ENCODE results near the gene LPGAT1.

- TF ChIP-seq CTCF (conservative IDR thresholded peaks at IDR 0.05; ENCODE audit: low read depth, low read length) (no peak), EZH2 (IDR thresholded peaks at IDR 0.05; ENCODE audit: borderline replicate concordance, low read depth, low read length, poor library complexity, severe bottlenecking) (no peak)
These were observed 77.5 kb downstream of the LPGAT1 start for GRCh38 chr1:211752951-211753486.

Measured in A673 (cell line).